Measurements from ENCODE around the gene PTPRD.

DNA sequence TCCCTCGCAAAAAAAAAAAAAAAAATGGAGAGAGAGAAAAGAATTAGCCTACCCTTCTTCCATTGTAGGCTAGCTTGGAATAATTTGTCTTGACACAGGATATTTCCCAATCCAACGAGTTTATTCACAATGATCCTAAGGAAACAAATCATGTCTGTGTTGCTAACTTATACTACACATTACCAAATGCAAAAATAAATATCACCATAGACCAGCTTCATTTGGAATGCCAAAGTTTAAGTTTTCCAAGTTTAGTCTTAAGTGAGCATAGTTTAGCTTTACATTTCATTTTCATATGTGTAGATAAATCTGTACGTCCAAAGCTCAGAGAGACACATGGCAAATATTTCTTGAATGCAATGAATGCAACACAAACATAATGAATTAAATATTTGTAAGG lies 1707.1 kb downstream of the PTPRD start:
- TF ChIP-seq, protein P1, sequence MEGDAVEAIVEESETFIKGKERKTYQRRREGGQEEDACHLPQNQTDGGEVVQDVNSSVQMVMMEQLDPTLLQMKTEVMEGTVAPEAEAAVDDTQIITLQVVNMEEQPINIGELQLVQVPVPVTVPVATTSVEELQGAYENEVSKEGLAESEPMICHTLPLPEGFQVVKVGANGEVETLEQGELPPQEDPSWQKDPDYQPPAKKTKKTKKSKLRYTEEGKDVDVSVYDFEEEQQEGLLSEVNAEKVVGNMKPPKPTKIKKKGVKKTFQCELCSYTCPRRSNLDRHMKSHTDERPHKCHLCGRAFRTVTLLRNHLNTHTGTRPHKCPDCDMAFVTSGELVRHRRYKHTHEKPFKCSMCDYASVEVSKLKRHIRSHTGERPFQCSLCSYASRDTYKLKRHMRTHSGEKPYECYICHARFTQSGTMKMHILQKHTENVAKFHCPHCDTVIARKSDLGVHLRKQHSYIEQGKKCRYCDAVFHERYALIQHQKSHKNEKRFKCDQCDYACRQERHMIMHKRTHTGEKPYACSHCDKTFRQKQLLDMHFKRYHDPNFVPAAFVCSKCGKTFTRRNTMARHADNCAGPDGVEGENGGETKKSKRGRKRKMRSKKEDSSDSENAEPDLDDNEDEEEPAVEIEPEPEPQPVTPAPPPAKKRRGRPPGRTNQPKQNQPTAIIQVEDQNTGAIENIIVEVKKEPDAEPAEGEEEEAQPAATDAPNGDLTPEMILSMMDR (conservative IDR thresholded peaks at IDR 0.05; ENCODE audit: low read depth, low read length), result no peak
- TF ChIP-seq, protein P2, sequence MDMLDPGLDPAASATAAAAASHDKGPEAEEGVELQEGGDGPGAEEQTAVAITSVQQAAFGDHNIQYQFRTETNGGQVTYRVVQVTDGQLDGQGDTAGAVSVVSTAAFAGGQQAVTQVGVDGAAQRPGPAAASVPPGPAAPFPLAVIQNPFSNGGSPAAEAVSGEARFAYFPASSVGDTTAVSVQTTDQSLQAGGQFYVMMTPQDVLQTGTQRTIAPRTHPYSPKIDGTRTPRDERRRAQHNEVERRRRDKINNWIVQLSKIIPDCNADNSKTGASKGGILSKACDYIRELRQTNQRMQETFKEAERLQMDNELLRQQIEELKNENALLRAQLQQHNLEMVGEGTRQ (IDR thresholded peaks at IDR 0.05; ENCODE audit: low read depth, low read length), result no peak
- no peak for TF ChIP-seq MAZ (IDR thresholded peaks at IDR 0.05; ENCODE audit: borderline replicate concordance, low read depth, low read length)
- TF ChIP-seq RCOR1 (IDR thresholded peaks at IDR 0.05; ENCODE audit: insufficient replicate concordance, low read length), result no peak
- no peak for TF ChIP-seq POLR2A (IDR thresholded peaks at IDR 0.05; ENCODE audit: low read depth, low read length)
- no peak for TF ChIP-seq FOS (IDR thresholded peaks at IDR 0.05; ENCODE audit: low read depth, low read length)
- TF ChIP-seq BHLHE40 (IDR thresholded peaks at IDR 0.05; ENCODE audit: low read depth, low read length), result no peak
- TF ChIP-seq SMC3 (IDR thresholded peaks at IDR 0.05; ENCODE audit: low read depth, low read length), result no peak
- no peak for TF ChIP-seq RAD21 (IDR thresholded peaks at IDR 0.05; ENCODE audit: low read length)
- TF ChIP-seq, protein P3, sequence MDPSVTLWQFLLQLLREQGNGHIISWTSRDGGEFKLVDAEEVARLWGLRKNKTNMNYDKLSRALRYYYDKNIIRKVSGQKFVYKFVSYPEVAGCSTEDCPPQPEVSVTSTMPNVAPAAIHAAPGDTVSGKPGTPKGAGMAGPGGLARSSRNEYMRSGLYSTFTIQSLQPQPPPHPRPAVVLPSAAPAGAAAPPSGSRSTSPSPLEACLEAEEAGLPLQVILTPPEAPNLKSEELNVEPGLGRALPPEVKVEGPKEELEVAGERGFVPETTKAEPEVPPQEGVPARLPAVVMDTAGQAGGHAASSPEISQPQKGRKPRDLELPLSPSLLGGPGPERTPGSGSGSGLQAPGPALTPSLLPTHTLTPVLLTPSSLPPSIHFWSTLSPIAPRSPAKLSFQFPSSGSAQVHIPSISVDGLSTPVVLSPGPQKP (IDR thresholded peaks at IDR 0.05; ENCODE audit: borderline replicate concordance, low read depth, low read length), result no peak
- no peak for TF ChIP-seq CHD1 (IDR thresholded peaks at IDR 0.05; ENCODE audit: low read depth, low read length)
- no peak for TF ChIP-seq MAFK (IDR thresholded peaks at IDR 0.05; ENCODE audit: low read depth, low read length)
- no peak for TF ChIP-seq CEBPB (IDR thresholded peaks at IDR 0.05; ENCODE audit: low read depth, low read length)
- no peak for TF ChIP-seq RFX5 (IDR thresholded peaks at IDR 0.05; ENCODE audit: low read depth, low read length)
